Keratinocyte (primary cell): ENCODE data around the gene EIF2AK2. TPM values are rescaled to one million over a fixed set of nuclear protein-coding genes. Genes with fewer than 3 reads are reported as not detected.

Experiments used
- DNase-seq: peaks from one replicate; pipeline ENCODE4 v3.0.0-alpha.2; 2011; ENCODE audit warnings: low read depth, missing footprints, low spot score
- FAIRE-seq: peaks from 2 replicates; lab custom pipeline; 2011; peaks lifted over from hg19 to GRCh38; lab: Jason Lieb, UNC
- H2AFZ ChIP-seq: 2 replicates; pipeline ENCODE4 v1.6.0; 2012; ENCODE audit warnings: low read length, control low read depth, inconsistent platforms; ENCODE audit not compliant: control insufficient read depth
- H3K27ac ChIP-seq: 2 replicates; pipeline ENCODE4 v1.5.1; 2011; ENCODE audit warnings: low read length; ENCODE audit not compliant: control insufficient read depth, insufficient read depth
- H3K27me3 ChIP-seq: 3 replicates; pipeline ENCODE4 v1.6.0; 2011; ENCODE audit warnings: low read length; ENCODE audit not compliant: control insufficient read depth, insufficient read depth; ENCODE audit errors: extremely low read depth
- H3K36me3 ChIP-seq, 2 experiments: 2 replicates in 1 of 2; 3 replicates in 1 of 2; pipeline ENCODE4 v1.5.1; 2011; ENCODE audit warnings: low read length in 2 of 2, mild to moderate bottlenecking in 1 of 2; ENCODE audit not compliant: control insufficient read depth in 2 of 2, insufficient read depth in 2 of 2; ENCODE audit errors: extremely low read depth in 1 of 2
- H3K4me1 ChIP-seq: 3 replicates; pipeline ENCODE4 v1.5.1; 2011; ENCODE audit warnings: low read length; ENCODE audit not compliant: control insufficient read depth, insufficient read depth; ENCODE audit errors: extremely low read depth
- H3K4me2 ChIP-seq: 3 replicates; pipeline ENCODE4 v1.6.0; 2011; ENCODE audit warnings: low read depth, low read length; ENCODE audit not compliant: control insufficient read depth, insufficient read depth; ENCODE audit errors: extremely low read depth
- H3K4me3 ChIP-seq, 3 experiments: fragments of 200-600 bp in 1 of 3; sonication (generic) in 1 of 3; 2 replicates in 2 of 3; 3 replicates in 1 of 3; pipeline ENCODE4 v1.5.1; 2011 to 2016; ENCODE audit warnings: low read length in 3 of 3, mild to moderate bottlenecking in 3 of 3, control low read depth in 2 of 3, inconsistent platforms in 1 of 3, low read depth in 1 of 3, mixed read lengths in 1 of 3, mixed run types in 1 of 3, moderate library complexity in 1 of 3; ENCODE audit not compliant: control insufficient read depth in 2 of 3, insufficient read depth in 2 of 3; ENCODE audit errors: extremely low read depth in 1 of 3
- H3K79me2 ChIP-seq: 2 replicates; pipeline ENCODE4 v1.6.0; 2012; ENCODE audit warnings: low read length; ENCODE audit not compliant: control insufficient read depth, insufficient read depth
- H3K9ac ChIP-seq: 3 replicates; pipeline ENCODE4 v1.6.0; 2011; ENCODE audit warnings: low read length; ENCODE audit not compliant: control insufficient read depth, insufficient read depth; ENCODE audit errors: extremely low read depth
- H3K9me1 ChIP-seq: 3 replicates; pipeline ENCODE4 v1.6.0; 2011; ENCODE audit warnings: low read length; ENCODE audit not compliant: control insufficient read depth, insufficient read depth; ENCODE audit errors: extremely low read depth
- H3K9me3 ChIP-seq: 2 replicates; pipeline ENCODE4 v1.5.1; 2012; ENCODE audit warnings: low read depth, low read length; ENCODE audit not compliant: control insufficient read depth
- H4K20me1 ChIP-seq: 3 replicates; pipeline ENCODE4 v1.6.0; 2011; ENCODE audit warnings: low read length; ENCODE audit not compliant: control insufficient read depth, insufficient read depth; ENCODE audit errors: extremely low read depth
- CTCF ChIP-seq, 3 experiments: IDR thresholded peaks in 1 of 3; conservative IDR thresholded peaks in 1 of 3; optimal IDR thresholded peaks in 1 of 3; 2 replicates in 2 of 3; 3 replicates in 1 of 3; pipeline versions ENCODE3 to v1.5.1; 2011; ENCODE audit warnings: low read length in 3 of 3, mild to moderate bottlenecking in 3 of 3, moderate library complexity in 2 of 3, control low read depth in 1 of 3, inconsistent platforms in 1 of 3; ENCODE audit not compliant: insufficient read depth in 2 of 3; ENCODE audit errors: extremely low read depth in 1 of 3
- EZH2 ChIP-seq: IDR thresholded peaks from one replicate; pipeline ENCODE4 v1.6.1; 2012; ENCODE audit warnings: inconsistent platforms, mild to moderate bottlenecking, low read length, moderate library complexity
- dilution Hi-C: fragments of 300-500 bp; cut with MboI; formaldehyde crosslinking; loops from one replicate; pipeline ENCODE4 v1.7.0; 2020; ENCODE audit warnings: low sequenced_read_pairs; ENCODE audit not compliant: extremely low pct_ligation_motif_present
- polyA plus RNA-seq, 5 experiments: library from polyadenylated mRNA; depleted of rRNA in 3 of 5; stranded (reverse) in 3 of 5; stranded (forward) in 1 of 5; unstranded in 1 of 5; fragments of >200 nt; gene quantifications; 1 replicate in 1 of 5; 2 replicates in 3 of 5; 3 replicates in 1 of 5; pipeline versions ENCODE4 v1.2.1 to v1.2.3, GENCODE V29; 2011 to 2012; ENCODE audit warnings: missing spikeins in 2 of 5, low read depth in 1 of 5, low replicate concordance in 1 of 5

EIF2AK2 gene
- polyA plus RNA-seq, 1 donor (not counting 4 experiments of a cell fraction or from before 2014, with no cell fraction given), result 54.6 TPM

- DNase-seq (no peak), FAIRE-seq (no peak)
- Histone ChIP-seq H3K9me3 (no peaks in the 10 kb centered on the region), H3K9ac (no peak overlapping the region), H2AFZ (no peak overlapping the region), H3K9me1 (no peaks in the 10 kb centered on the region), H3K36me3 (peaks cover 4 to 12% of the 10 kb centered on the region in 2 experiments), H3K4me2 (no peak overlapping the region), H4K20me1 (no peaks in the 10 kb centered on the region), H3K79me2 (no peaks in the 10 kb centered on the region), H3K27me3 (no peaks in the 10 kb centered on the region), H3K27ac (no peak overlapping the region), H3K4me1 (no peaks in the 10 kb centered on the region), H3K4me3 (no peak overlapping the region)
- dilution Hi-C loops, result no loop called here
- TF ChIP-seq CTCF (optimal IDR thresholded peaks at IDR 0.05 in 1 of 3, IDR thresholded peaks at IDR 0.05 in 1 of 3, conservative IDR thresholded peaks at IDR 0.05 in 1 of 3; ENCODE audit: extremely low read depth in 1 of 3, insufficient read depth in 2 of 3, low read length in 3 of 3) (no peak), EZH2 (no peak)
These were observed 95.0 kb downstream of the EIF2AK2 start for GRCh38 chr2:37061776-37062175.

DNA sequence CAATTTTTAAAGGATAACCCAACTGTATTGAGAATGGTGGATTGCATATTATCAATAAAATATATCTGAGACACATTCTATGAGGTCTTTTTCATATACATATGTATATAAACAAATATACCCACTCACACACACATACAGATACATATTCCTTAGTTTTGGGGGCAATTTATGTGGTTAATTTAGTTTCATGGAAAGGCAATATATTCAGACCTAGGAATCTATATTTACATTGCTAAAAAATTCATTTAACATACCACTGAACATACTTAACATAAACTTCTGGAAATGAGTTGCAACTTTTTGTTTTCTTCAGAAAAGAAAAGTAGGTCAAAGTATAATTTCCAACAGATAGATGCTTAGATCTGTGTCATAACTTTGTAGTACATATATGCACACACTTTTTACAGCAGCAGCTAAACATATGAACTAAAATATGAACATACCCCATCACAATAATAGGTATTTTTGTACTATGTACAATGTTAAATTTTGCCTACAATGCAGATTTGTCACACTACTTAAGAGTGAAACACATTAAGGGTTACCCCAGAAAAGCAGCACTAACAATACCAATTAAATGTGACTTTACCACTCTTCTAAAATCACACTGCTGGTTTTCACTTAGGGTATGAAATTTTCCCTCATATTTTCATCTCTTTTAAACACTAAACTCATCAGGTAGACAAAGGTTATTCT, 95.6 kb downstream of the EIF2AK2 start:
- H3K9me3 ChIP-seq, result no peaks in the 10 kb centered on the region
- H3K9me1 ChIP-seq, result no peaks in the 10 kb centered on the region
- no peak overlapping the region for H2AFZ ChIP-seq
- H3K27ac ChIP-seq, result no peak overlapping the region
- peaks cover 4 to 13% of the 10 kb centered on the region in 2 experiments for H3K36me3 ChIP-seq
- H3K79me2 ChIP-seq, result no peaks in the 10 kb centered on the region
- no peak overlapping the region for H3K9ac ChIP-seq
- TF ChIP-seq CTCF (optimal IDR thresholded peaks at IDR 0.05 in 1 of 3, IDR thresholded peaks at IDR 0.05 in 1 of 3, conservative IDR thresholded peaks at IDR 0.05 in 1 of 3; ENCODE audit: extremely low read depth in 1 of 3, insufficient read depth in 2 of 3, low read length in 3 of 3) (no peak), EZH2 (no peak)
- FAIRE-seq (no peak), DNase-seq (no peak)
- dilution Hi-C loops, result no loop called here
- no peak overlapping the region for H3K4me3 ChIP-seq
- H4K20me1 ChIP-seq, result no peaks in the 10 kb centered on the region
- H3K4me2 ChIP-seq, result no peak overlapping the region
- no peaks in the 10 kb centered on the region for H3K4me1 ChIP-seq
- no peaks in the 10 kb centered on the region for H3K27me3 ChIP-seq
